Psoas muscle (tissue), 8 donors: ENCODE measurements around the gene ADGRB2. TPM values are rescaled to one million over a fixed set of nuclear protein-coding genes. Genes with fewer than 3 reads are reported as not detected.

Experiments
- ATAC-seq, 4 donors: fragments of 200-7000 bp; cut with Tn5 transposase; one replicate each; pipeline ENCODE4 v1.9.1; 2020; ENCODE audit warnings: moderate library complexity in 3 of 4, mild to moderate bottlenecking in 2 of 4
- DNase-seq, 2 donors: peaks; one replicate each; pipeline ENCODE4 v3.0.0-alpha.2; 2020
- H3K27ac ChIP-seq: fragments of 200-600 bp; one replicate; pipeline ENCODE4 v1.8.0; 2022
- H3K27me3 ChIP-seq, 3 donors: fragments of 200-600 bp in 1 of 3; one replicate each; pipeline versions ENCODE4 v1.6.1 to v1.8.0; 2013 to 2022; ENCODE audit warnings: low read length in 2 of 3, mild to moderate bottlenecking in 2 of 3, moderate library complexity in 1 of 3; ENCODE audit not compliant: insufficient read depth in 3 of 3
- H3K36me3 ChIP-seq, 2 donors: fragments of 200-600 bp in 1 of 2; one replicate each; pipeline versions ENCODE4 v1.6.1 to v1.8.0; 2013 to 2022; ENCODE audit warnings: low read depth in 1 of 2, mild to moderate bottlenecking in 1 of 2, moderate library complexity in 1 of 2; ENCODE audit not compliant: insufficient read depth in 1 of 2
- H3K4me1 ChIP-seq: fragments of 200-600 bp; one replicate; pipeline ENCODE4 v1.8.0; 2022
- H3K4me3 ChIP-seq: fragments of 200-600 bp; one replicate; pipeline ENCODE4 v1.8.0; 2022; ENCODE audit warnings: mild to moderate bottlenecking
- H3K9me3 ChIP-seq: fragments of 200-600 bp; one replicate; pipeline ENCODE4 v1.8.0; 2022
- CTCF ChIP-seq: fragments of 200-600 bp; IDR thresholded peaks from one replicate; pipeline ENCODE4 v1.8.0; 2022; ENCODE audit warnings: antibody characterized with exemption
- WGBS, 3 donors: extraction: QIAGEN DNeasy Blood & Tissue Kit; methylation state at CpG; one replicate each; pipeline versions ENCODE4 v1.1.6 to v1.1.7; 2013; 5-methylcytosine and 5-hydroxymethylcytosine counted together
- intact Hi-C, 2 donors: fragments of 100-400 bp; cut with DNase I; formaldehyde crosslinking; loops; one replicate each; pipeline versions ENCODE4 v1.11.0 to v1.14.2; 2022
- polyA plus RNA-seq, 3 donors: library from polyadenylated mRNA; stranded (reverse); fragments of 200-250 nt; gene quantifications; one replicate each; pipeline ENCODE4 v1.2.3, GENCODE V29; 2013
- total RNA-seq, 4 donors: library from RNA; stranded (reverse); fragmentation: NEBNext Ultra II Directional in 2 of 4; extraction: Animal tissue kit (Norgen Biotek cat#: 25700) in 2 of 4; gene quantifications; one replicate each; pipeline versions ENCODE4 v1.2.1 to v1.2.4, GENCODE V29; 2021 to 2023
- donor health status: healthy with polysubstance abuse.
- donor health status: DM: no; HTN: no; CAD: no; lungs with moderate emphysema.
- donor health status: Bipolar disorder and iron deficiency.
- donor health status: healthy.
- donor health status: DM: yes; HTN: yes; CAD: no.
- donor health status: DM: no; HTN: no; CAD: no.
- donor health status: DM: no; HTN: no; CAD: no.
- donor health status: DM: yes; HTN: yes; CAD: no.

The ADGRB2 gene
- total and polyA plus RNA-seq, 7 donors: 0.44 to 1.8 (median 0.73) TPM

GRCh38 chr1:31734582-31735107 lies 29.5 kb downstream of the ADGRB2 start:
- H3K27ac ChIP-seq: no peak overlapping the region
- H3K27me3 ChIP-seq: peaks cover 0 to 2% (median 0%) of the 10 kb centered on the region in 3 donors
- DNase-seq (no peak), ATAC-seq (no peak)
- no peak for TF ChIP-seq CTCF
- no peak overlapping the region for H3K4me3 ChIP-seq
- intact Hi-C loops: no loop called here
- no peaks in the 10 kb centered on the region for H3K9me3 ChIP-seq
- no peaks in the 10 kb centered on the region for H3K4me1 ChIP-seq
- H3K36me3 ChIP-seq: no peaks in the 10 kb centered on the region
- 91 to 95% (median 92%) methylated on average over 7 of the region's 7 CpGs for WGBS, 3 donors

GRCh38 chr1:31733389-31734219 lies 30.5 kb downstream of the ADGRB2 start:
- Histone ChIP-seq H3K4me1 (no peaks in the 10 kb centered on the region), H3K36me3 (no peaks in the 10 kb centered on the region), H3K9me3 (no peaks in the 10 kb centered on the region), H3K4me3 (no peak overlapping the region), H3K27me3 (no peaks in the 10 kb centered on the region), H3K27ac (no peak overlapping the region)
- ATAC-seq (no peak), DNase-seq (no peak)
- TF ChIP-seq CTCF: no peak
- 79 to 81% (median 80%) methylated on average over 19 of the region's 19 CpGs for WGBS, 3 donors
- intact Hi-C loops: no loop called here

GRCh38 chr1:31732751-31733289 lies 31.3 kb downstream of the ADGRB2 start:
- DNase-seq: no peak
- H3K4me1 ChIP-seq: no peaks in the 10 kb centered on the region
- no peak overlapping the region for H3K4me3 ChIP-seq
- H3K27ac ChIP-seq: no peak overlapping the region
- H3K9me3 ChIP-seq: no peaks in the 10 kb centered on the region
- H3K36me3 ChIP-seq: no peaks in the 10 kb centered on the region
- no peak for TF ChIP-seq CTCF
- no peak for ATAC-seq
- WGBS, 3 donors: 82 to 94% (median 88%) methylated on average over 16 to 18 of the region's 18 CpGs
- intact Hi-C loops: no loop called here
- no peaks in the 10 kb centered on the region for H3K27me3 ChIP-seq

GRCh38 chr1:31732343-31732742 lies 31.8 kb downstream of the ADGRB2 start:
- Histone ChIP-seq H3K36me3 (no peaks in the 10 kb centered on the region), H3K27me3 (no peaks in the 10 kb centered on the region), H3K9me3 (no peaks in the 10 kb centered on the region), H3K27ac (no peak overlapping the region), H3K4me1 (no peaks in the 10 kb centered on the region), H3K4me3 (no peak overlapping the region)
- no peak for TF ChIP-seq CTCF
- DNase-seq (no peak), ATAC-seq (no peak)
- WGBS, 3 donors: 79 to 90% (median 79%) methylated on average over 6 of the region's 6 CpGs
- intact Hi-C loops: no loop called here
